GM21528 (cell line): Measurements from ENCODE around the gene FBH1.
"Not testable (repeated sequence)": the region's sequence is repeated elsewhere in the genome, so short reads cannot be mapped to it uniquely, and the experiment has no call there.

Experiments
- ATAC-seq: cut with Tn5 transposase; IDR thresholded peaks from one replicate; pipeline ENCODE4 v1.9.1; 2021; ENCODE audit warnings: mild to moderate bottlenecking, moderate library complexity; ENCODE audit not compliant: unreplicated experiment, low FRiP score

FBH1 gene

GRCh38 chr10:5956146-5956936, 66.3 kb downstream of the FBH1 start:
- no peak for ATAC-seq

GRCh38 chr10:5958077-5958476, 68.0 kb downstream of the FBH1 start:
- no peak for ATAC-seq

- ATAC-seq: no peak
These were observed 68.6 kb downstream of the FBH1 start for GRCh38 chr10:5958675-5959074.

- ATAC-seq: no peak
These were observed 69.1 kb downstream of the FBH1 start for GRCh38 chr10:5959142-5959541.

GRCh38 chr10:5959581-5960069, 69.6 kb downstream of the FBH1 start:
- ATAC-seq: no peak

GRCh38 chr10:5960070-5960972, 70.3 kb downstream of the FBH1 start:
- ATAC-seq: no peak

- not testable (repeated sequence) for ATAC-seq
These were observed 70.9 kb downstream of the FBH1 start for GRCh38 chr10:5960973-5961275.

GRCh38 chr10:5961405-5962100, 71.5 kb downstream of the FBH1 start:
- no peak for ATAC-seq

- not testable (repeated sequence) for ATAC-seq
These were observed 72.4 kb downstream of the FBH1 start for GRCh38 chr10:5962358-5962940.

GRCh38 chr10:5963071-5963470, 73.0 kb downstream of the FBH1 start:
- ATAC-seq: no peak

- no peak for ATAC-seq
These were observed 73.5 kb downstream of the FBH1 start for GRCh38 chr10:5963591-5963990.

- ATAC-seq: no peak
These were observed 74.7 kb downstream of the FBH1 start for GRCh38 chr10:5964736-5965135.

- no peak for ATAC-seq
These were observed 75.2 kb downstream of the FBH1 start for GRCh38 chr10:5965266-5965665.

GRCh38 chr10:5968037-5968680, 78.1 kb downstream of the FBH1 start:
- no peak for ATAC-seq

GRCh38 chr10:5968681-5969453, 78.8 kb downstream of the FBH1 start:
- ATAC-seq: no peak

- no peak for ATAC-seq
These were observed 80.0 kb downstream of the FBH1 start for GRCh38 chr10:5970066-5970465.

GRCh38 chr10:5970527-5970926, 80.5 kb downstream of the FBH1 start:
- ATAC-seq: no peak

GRCh38 chr10:5971315-5971832, 81.3 kb downstream of the FBH1 start:
- ATAC-seq: no peak

- ATAC-seq: no peak
These were observed 81.8 kb downstream of the FBH1 start for GRCh38 chr10:5971886-5972285.
